HEK293T (cell line): Measurements from ENCODE around the gene ACBD4.

Experiments used
- CTCF ChIA-PET: fragments of 350-600 bp; formaldehyde crosslinking; extraction: SDS; loops from one replicate; lab custom pipeline; 2021; ENCODE audit warnings: antibody characterized with exemption, inconsistent platforms; lab: Yijun Ruan, JAX
- POLR2A ChIA-PET: fragments of 350-600 bp; formaldehyde crosslinking; extraction: SDS; loops from one replicate; lab custom pipeline; 2020; ENCODE audit warnings: antibody characterized with exemption, inconsistent platforms; lab: Yijun Ruan, JAX
- DNase-seq: peaks from one replicate; pipeline ENCODE4 v3.0.0; 2012; ENCODE audit warnings: mixed read lengths; ENCODE audit errors: extremely low spot score
- ARNT ChIP-seq: fragments of 450-650 bp; IDR thresholded peaks from 2 replicates; pipeline ENCODE4 v1.6.1; 2017; ENCODE audit warnings: mild to moderate bottlenecking
- BHLHE40 ChIP-seq: fragments of 450-650 bp; IDR thresholded peaks from 2 replicates; pipeline ENCODE4 v1.6.1; 2016; ENCODE audit warnings: mild to moderate bottlenecking, moderate library complexity, borderline replicate concordance
- CTBP1 ChIP-seq: fragments of 450-650 bp; IDR thresholded peaks from 2 replicates; pipeline ENCODE4 v1.6.1; 2016; ENCODE audit warnings: borderline replicate concordance
- ELF4 ChIP-seq: fragments of 450-650 bp; IDR thresholded peaks from 2 replicates; pipeline ENCODE4 v1.6.1; 2017; ENCODE audit warnings: antibody characterized with exemption
- FOXA1 ChIP-seq: fragments of 450-650 bp; IDR thresholded peaks from 2 replicates; pipeline ENCODE4 v1.6.1; 2016; ENCODE audit warnings: mild to moderate bottlenecking
- FOXK2 ChIP-seq: fragments of 450-650 bp; IDR thresholded peaks from 2 replicates; pipeline ENCODE4 v1.6.1; 2016; ENCODE audit warnings: mild to moderate bottlenecking
- FOXM1 ChIP-seq: fragments of 450-650 bp; IDR thresholded peaks from 2 replicates; pipeline ENCODE4 v1.6.1; 2017; ENCODE audit warnings: mild to moderate bottlenecking, borderline replicate concordance
- HDGF ChIP-seq: fragments of 450-650 bp; IDR thresholded peaks from 2 replicates; pipeline ENCODE4 v1.6.1; 2017; ENCODE audit warnings: antibody characterized with exemption, borderline replicate concordance
- L3MBTL2 ChIP-seq: fragments of 450-650 bp; conservative IDR thresholded peaks from 2 replicates; pipeline ENCODE4 v1.6.1; 2016; ENCODE audit warnings: mild to moderate bottlenecking
- LEF1 ChIP-seq: fragments of 450-650 bp; IDR thresholded peaks from 2 replicates; pipeline ENCODE4 v1.6.1; 2017; ENCODE audit warnings: mild to moderate bottlenecking, borderline replicate concordance
- NFRKB ChIP-seq: fragments of 450-650 bp; IDR thresholded peaks from 2 replicates; pipeline ENCODE4 v1.6.1; 2016; ENCODE audit warnings: mild to moderate bottlenecking, moderate library complexity
- PKNOX1 ChIP-seq: fragments of 450-650 bp; IDR thresholded peaks from 2 replicates; pipeline ENCODE4 v1.6.1; 2016
- SP1 ChIP-seq: fragments of 450-650 bp; IDR thresholded peaks from 2 replicates; pipeline ENCODE4 v1.6.1; 2017
- SUZ12 ChIP-seq: fragments of 450-650 bp; IDR thresholded peaks from 2 replicates; pipeline ENCODE4 v1.6.1; 2016; ENCODE audit warnings: mild to moderate bottlenecking
- TARDBP ChIP-seq: fragments of 450-650 bp; IDR thresholded peaks from 2 replicates; pipeline ENCODE4 v1.6.1; 2016
- ZNF384 ChIP-seq: fragments of 450-650 bp; IDR thresholded peaks from 2 replicates; pipeline ENCODE4 v1.6.1; 2016

ACBD4 gene

GRCh38 chr17:45128989-45129388 is 6.5 kb upstream of the ACBD4 start:
- ChIA-PET POLR2A (interaction anchor here (0.7 to 1.1 kb wide), 2 partner anchors 25 to 721 kb away, joined by 3 read pairs; no protein-coding TSS in a partner anchor), CTCF (interaction anchor here (1.1 kb wide), 1 partner anchor 15 kb away, joined by 3 read pairs; no protein-coding TSS in a partner anchor)
- TF ChIP-seq HDGF (no peak), ELF4 (no peak), BHLHE40 (no peak), FOXM1 (no peak), ZNF384 (no peak), NFRKB (no peak), LEF1 (no peak), CTBP1 (no peak), SUZ12 (no peak), PKNOX1 (no peak), FOXA1 (no peak), L3MBTL2 (no peak), SP1 (no peak), TARDBP (no peak), FOXK2 (no peak), ARNT (no peak)
- no peak for DNase-seq

GRCh38 chr17:45129426-45129939 is 6.0 kb upstream of the ACBD4 start:
- CTCF ChIA-PET: interaction anchor here (1.1 kb wide), 2 partner anchors 15 to 68 kb away, joined by 3 read pairs; no protein-coding TSS in a partner anchor
- POLR2A ChIA-PET: interaction anchor here (0.7 to 1.1 kb wide), 2 partner anchors 26 to 720 kb away, joined by 3 read pairs; no protein-coding TSS in a partner anchor
- TF ChIP-seq L3MBTL2: no peak; the same call in 1 of the 2 replicates
- no peak for DNase-seq

GRCh38 chr17:45129940-45130680 is 5.4 kb upstream of the ACBD4 start:
- DNase-seq: no peak
- POLR2A ChIA-PET: interaction anchor here (1.1 kb wide), 1 partner anchor 26 kb away, joined by 3 read pairs; no protein-coding TSS in a partner anchor
- TF ChIP-seq PKNOX1 (no peak), ARNT (no peak), HDGF (no peak), TARDBP (no peak), BHLHE40 (no peak), L3MBTL2 (no peak), LEF1 (no peak)
- CTCF ChIA-PET: interaction anchor here (1.1 kb wide), 2 partner anchors 16 to 68 kb away, joined by 3 read pairs; no protein-coding TSS in a partner anchor

- TF ChIP-seq SUZ12 (no peak), ELF4 (no peak), PKNOX1 (no peak), NFRKB (no peak), L3MBTL2 (no peak)
- ChIA-PET POLR2A (interaction anchor here (1.0 kb wide), 2 partner anchors 17 to 18 kb away, joined by 4 to 6 read pairs; partner anchors contain the start of gene HEXIM1), CTCF (interaction anchor here (1.1 to 1.6 kb wide), 2 partner anchors 26 to 67 kb away, joined by 3 read pairs; no protein-coding TSS in a partner anchor)
- no peak for DNase-seq
Measured at GRCh38 chr17:45130681-45131615, 4.5 kb upstream of the ACBD4 start.

GRCh38 chr17:45131616-45132319 is 3.7 kb upstream of the ACBD4 start:
- POLR2A ChIA-PET: interaction anchor here (1.0 kb wide), 2 partner anchors 16 to 18 kb away, joined by 4 to 6 read pairs; partner anchors contain the start of gene HEXIM1
- TF ChIP-seq BHLHE40: no peak
- 0 out of 2 replicates have a peak, but pooled peaks have one; percentile 23 for TF ChIP-seq FOXM1
- no peak for TF ChIP-seq ELF4
- 0 out of 2 replicates have a peak, but pooled peaks have one; percentile 19 for TF ChIP-seq LEF1
- CTCF ChIA-PET: interaction anchor here (1.4 to 1.6 kb wide), 2 partner anchors 24 to 26 kb away, joined by 3 read pairs; no protein-coding TSS in a partner anchor
- peak; percentile 63 for DNase-seq
